MM.1S (cell line): ENCODE results near the gene U2AF1L4.

Source experiments
- DNase-seq: peaks from one replicate; pipeline ENCODE4 v3.0.0-alpha.2; 2015
- H2AFZ ChIP-seq: fragments of 300-600 bp; sonication (generic); 2 replicates; pipeline ENCODE4 v1.6.0; 2016; ENCODE audit warnings: antibody characterized with exemption, low read length
- H3F3A ChIP-seq: fragments of 300-600 bp; sonication (generic); 2 replicates; pipeline ENCODE4 v1.6.1; 2016; ENCODE audit warnings: mild to moderate bottlenecking, antibody characterized with exemption, low read length, moderate library complexity, mixed read lengths; ENCODE audit not compliant: insufficient read depth
- H3K27ac ChIP-seq: fragments of 300-600 bp; sonication (generic); 2 replicates; pipeline ENCODE4 v1.5.1; 2016; ENCODE audit warnings: mild to moderate bottlenecking, low read length
- H3K27me3 ChIP-seq: fragments of 300-600 bp; sonication (generic); replicated peaks from 2 replicates; pipeline ENCODE4 v1.6.0; 2016; ENCODE audit warnings: low read length; ENCODE audit not compliant: insufficient read depth
- H3K36me3 ChIP-seq: fragments of 300-600 bp; sonication (generic); replicated peaks from 2 replicates; pipeline ENCODE4 v1.6.1; 2016; ENCODE audit warnings: mild to moderate bottlenecking, low read length, mixed read lengths; ENCODE audit not compliant: insufficient read depth
- H3K4me1 ChIP-seq: fragments of 300-600 bp; sonication (generic); 2 replicates; pipeline ENCODE4 v1.6.1; 2016; ENCODE audit warnings: low read length, mixed read lengths
- H3K4me2 ChIP-seq: fragments of 300-600 bp; sonication (generic); 2 replicates; pipeline ENCODE4 v1.6.0; 2016; ENCODE audit warnings: low read depth, low read length
- H3K4me3 ChIP-seq: fragments of 300-600 bp; sonication (generic); 2 replicates; pipeline ENCODE4 v1.5.1; 2016; ENCODE audit warnings: low read length, mixed read lengths
- H3K79me2 ChIP-seq: fragments of 300-600 bp; sonication (generic); 2 replicates; pipeline ENCODE4 v1.6.1; 2016; ENCODE audit warnings: mixed run types, low read length, mixed read lengths
- H3K9ac ChIP-seq: fragments of 300-600 bp; sonication (generic); 2 replicates; pipeline ENCODE4 v1.6.1; 2016; ENCODE audit warnings: low read length, mixed read lengths
- H3K9me2 ChIP-seq: fragments of 300-600 bp; sonication (generic); replicated peaks from 2 replicates; pipeline ENCODE4 v1.6.1; 2016; ENCODE audit warnings: mild to moderate bottlenecking, low read length, mixed read lengths; ENCODE audit not compliant: insufficient read depth
- H3K9me3 ChIP-seq: fragments of 300-600 bp; sonication (generic); replicated peaks from 2 replicates; pipeline ENCODE4 v1.6.1; 2016; ENCODE audit warnings: mild to moderate bottlenecking, low read length, mixed read lengths; ENCODE audit not compliant: insufficient read depth
- H4K20me1 ChIP-seq: fragments of 300-600 bp; sonication (generic); 2 replicates; pipeline ENCODE4 v1.6.1; 2016; ENCODE audit warnings: mild to moderate bottlenecking, low read length, moderate library complexity, mixed read lengths; ENCODE audit not compliant: insufficient read depth
- CTCF ChIP-seq: fragments of 300-600 bp; sonication (generic); IDR thresholded peaks from 2 replicates; pipeline ENCODE4 v1.5.1; 2016; ENCODE audit warnings: antibody characterized with exemption, low read length, mixed read lengths
- EZH2 ChIP-seq: fragments of 300-600 bp; sonication (generic); optimal IDR thresholded peaks from 2 replicates; pipeline ENCODE3; 2017; ENCODE audit warnings: low read depth, mild to moderate bottlenecking, antibody characterized with exemption, low read length, mixed read lengths
- EZH2phosphoT487 ChIP-seq: fragments of 300-600 bp; sonication (generic); IDR thresholded peaks from 2 replicates; pipeline ENCODE4 v1.6.1; 2018; ENCODE audit warnings: antibody characterized with exemption, low read length

U2AF1L4 gene

GRCh38 chr19:35777961-35778360, 32.7 kb upstream of the U2AF1L4 start:
- Histone ChIP-seq H3K4me1 (peaks cover 12% of the 10 kb centered on the region), H3K36me3 (no peaks in the 10 kb centered on the region), H3K4me2 (no peak overlapping the region), H3K27me3 (no peaks in the 10 kb centered on the region), H3K27ac (no peak overlapping the region), H3K4me3 (no peak overlapping the region), H3K9ac (no peak overlapping the region), H2AFZ (no peak overlapping the region), H3K79me2 (peaks cover 13% of the 10 kb centered on the region), H3K9me3 (no peaks in the 10 kb centered on the region), H3K9me2 (no peaks in the 10 kb centered on the region), H3F3A (no peaks in the 10 kb centered on the region), H4K20me1 (no peaks in the 10 kb centered on the region)
- no peak for DNase-seq
- TF ChIP-seq EZH2phosphoT487 (no peak), EZH2 (no peak), CTCF (no peak)

- H3K9ac ChIP-seq, result no peak overlapping the region
- H3K4me3 ChIP-seq, result no peak overlapping the region
- no peaks in the 10 kb centered on the region for H3K36me3 ChIP-seq
Observed at GRCh38 chr19:35777086-35777841, 32.0 kb upstream of the U2AF1L4 start.

GRCh38 chr19:35776102-35776788, 31.0 kb upstream of the U2AF1L4 start:
- no peak for DNase-seq
- H3K79me2 ChIP-seq, result peaks cover 13% of the 10 kb centered on the region
- no peak for TF ChIP-seq CTCF
- no peak for TF ChIP-seq EZH2phosphoT487
- H3K27me3 ChIP-seq, result no peaks in the 10 kb centered on the region
- H3K9me3 ChIP-seq, result no peaks in the 10 kb centered on the region
- H3K4me2 ChIP-seq, result peak overlapping the region; percentile 84
- H3K4me1 ChIP-seq, result peaks cover 12% of the 10 kb centered on the region
- no peaks in the 10 kb centered on the region for H3K36me3 ChIP-seq
- no peaks in the 10 kb centered on the region for H3F3A ChIP-seq
- no peaks in the 10 kb centered on the region for H4K20me1 ChIP-seq
- peak overlapping the region; percentile 75 for H3K4me3 ChIP-seq
- H3K27ac ChIP-seq, result no peak overlapping the region
- no peaks in the 10 kb centered on the region for H3K9me2 ChIP-seq
- H3K9ac ChIP-seq, result peak overlapping the region; percentile 61; the same call in 1 of the 2 replicates
- H2AFZ ChIP-seq, result peak overlapping the region; percentile 42

More at GRCh38 chr19:35777086-35777841, 32.0 kb upstream of the U2AF1L4 start:
- no peak overlapping the region for H3K4me2 ChIP-seq
- no peak for TF ChIP-seq EZH2
- no peak for TF ChIP-seq CTCF
- TF ChIP-seq EZH2phosphoT487, result no peak
- H3K9me3 ChIP-seq, result no peaks in the 10 kb centered on the region
- no peak for DNase-seq
- no peaks in the 10 kb centered on the region for H3K27me3 ChIP-seq
- peaks cover 12% of the 10 kb centered on the region for H3K4me1 ChIP-seq
- peaks cover 13% of the 10 kb centered on the region for H3K79me2 ChIP-seq
- no peaks in the 10 kb centered on the region for H3F3A ChIP-seq
- no peaks in the 10 kb centered on the region for H3K9me2 ChIP-seq
- H2AFZ ChIP-seq, result no peak overlapping the region
- no peak overlapping the region for H3K27ac ChIP-seq
- H4K20me1 ChIP-seq, result no peaks in the 10 kb centered on the region
